Muscle layer of duodenum (tissue), 2 donors: ENCODE data around the gene ANGPTL1.

ENCODE experiments used
- H3K27ac ChIP-seq: one replicate; pipeline ENCODE4 v1.7.0; 2013; ENCODE audit warnings: mild to moderate bottlenecking, low read length
- H3K27me3 ChIP-seq: one replicate; pipeline ENCODE4 v1.7.0; 2013; ENCODE audit warnings: low read depth, mild to moderate bottlenecking, control low read depth, low read length
- H3K36me3 ChIP-seq, 2 donors: one replicate each; pipeline ENCODE4 v1.7.0; 2013; ENCODE audit warnings: low read length in 2 of 2, control low read depth in 1 of 2, mild to moderate bottlenecking in 1 of 2; ENCODE audit not compliant: insufficient read depth in 2 of 2, control insufficient read depth in 1 of 2
- H3K4me1 ChIP-seq, 2 donors: one replicate each; pipeline ENCODE4 v1.7.0; 2013; ENCODE audit warnings: low read length in 2 of 2, mild to moderate bottlenecking in 2 of 2, control low read depth in 1 of 2, moderate library complexity in 1 of 2; ENCODE audit not compliant: insufficient read depth in 2 of 2, control insufficient read depth in 1 of 2
- H3K4me3 ChIP-seq, 2 donors: one replicate each; pipeline ENCODE4 v1.7.0; 2013; ENCODE audit warnings: low read length in 2 of 2, low read depth in 1 of 2, mild to moderate bottlenecking in 1 of 2
- H3K9me3 ChIP-seq, 2 donors: one replicate each; pipeline ENCODE4 v1.7.0; 2013; ENCODE audit warnings: low read length in 2 of 2, control low read depth in 1 of 2, mild to moderate bottlenecking in 1 of 2; ENCODE audit not compliant: control insufficient read depth in 1 of 2
- donor health status: healthy.

Gene ANGPTL1

GRCh38 chr1:178895928-178896327, 25.1 kb upstream of the ANGPTL1 start:
- Histone ChIP-seq H3K36me3 (peaks cover 4 to 6% of the 10 kb centered on the region in 2 donors), H3K4me3 (no peak overlapping the region), H3K9me3 (no peaks in the 10 kb centered on the region), H3K27me3 (no peaks in the 10 kb centered on the region), H3K27ac (no peak overlapping the region), H3K4me1 (no peaks in the 10 kb centered on the region)

- H3K4me1 ChIP-seq: peaks cover 0 to 3% of the 10 kb centered on the region in 2 donors
- no peaks in the 10 kb centered on the region for H3K27me3 ChIP-seq
- H3K27ac ChIP-seq: no peak overlapping the region
- no peak overlapping the region for H3K4me3 ChIP-seq
- H3K9me3 ChIP-seq: no peaks in the 10 kb centered on the region
- H3K36me3 ChIP-seq: peaks cover 9 to 11% of the 10 kb centered on the region in 2 donors
Measured at GRCh38 chr1:178886551-178886950, 15.7 kb upstream of the ANGPTL1 start.

GRCh38 chr1:178885869-178886268, 15.0 kb upstream of the ANGPTL1 start:
- peaks cover 9 to 11% of the 10 kb centered on the region in 2 donors for H3K36me3 ChIP-seq
- no peak overlapping the region for H3K4me3 ChIP-seq
- H3K4me1 ChIP-seq: peaks cover 0 to 3% of the 10 kb centered on the region in 2 donors
- no peak overlapping the region for H3K27ac ChIP-seq
- no peaks in the 10 kb centered on the region for H3K9me3 ChIP-seq
- H3K27me3 ChIP-seq: no peaks in the 10 kb centered on the region

DNA sequence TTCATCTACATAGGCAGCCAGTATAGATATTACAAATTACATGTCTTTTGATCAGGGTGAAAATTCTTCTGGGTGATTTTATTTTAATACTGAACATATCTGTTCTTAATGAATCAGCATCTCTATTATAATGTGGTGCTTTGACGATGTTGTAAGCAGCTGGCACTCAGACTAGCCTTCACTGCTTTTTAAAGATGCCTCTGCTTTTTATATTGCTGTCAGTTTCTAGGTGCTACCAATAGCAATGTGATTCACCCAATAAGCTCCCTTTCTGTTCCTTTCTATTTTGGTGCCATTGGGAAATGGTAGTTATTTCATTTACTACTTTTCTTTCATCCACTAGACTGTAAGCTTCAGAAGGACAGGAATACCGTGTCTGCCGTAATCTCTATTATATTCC, 11.1 kb upstream of the ANGPTL1 start:
- no peak overlapping the region for H3K27ac ChIP-seq
- H3K36me3 ChIP-seq: peaks cover 0 to 16% of the 10 kb centered on the region in 2 donors
- H3K9me3 ChIP-seq: no peaks in the 10 kb centered on the region
- H3K4me3 ChIP-seq: no peak overlapping the region
- peaks cover 0 to 3% of the 10 kb centered on the region in 2 donors for H3K4me1 ChIP-seq
- no peaks in the 10 kb centered on the region for H3K27me3 ChIP-seq

DNA sequence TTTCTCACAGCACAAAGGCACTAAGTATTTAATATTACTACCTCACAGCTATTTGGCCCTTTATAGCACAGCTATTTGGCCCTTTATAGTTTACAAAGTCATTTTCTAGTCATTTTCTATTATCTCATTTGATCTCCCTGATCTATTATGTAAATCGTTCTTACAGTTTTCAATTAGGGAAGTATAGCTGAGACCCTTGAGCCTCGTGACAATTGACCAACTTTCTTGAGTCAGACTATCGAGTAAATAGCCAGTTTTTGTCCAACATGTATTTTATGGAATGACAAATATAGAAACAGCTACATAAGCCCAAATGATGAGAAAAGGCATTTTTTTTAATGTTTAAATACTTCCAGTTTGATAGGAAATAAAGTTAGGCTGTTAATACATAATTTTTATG, 7.0 kb upstream of the ANGPTL1 start:
- Histone ChIP-seq H3K4me1 (peaks cover 0 to 3% of the 10 kb centered on the region in 2 donors), H3K36me3 (peaks cover 0 to 5% of the 10 kb centered on the region in 2 donors), H3K27me3 (no peaks in the 10 kb centered on the region), H3K27ac (no peak overlapping the region), H3K4me3 (no peak overlapping the region), H3K9me3 (no peaks in the 10 kb centered on the region)

DNA sequence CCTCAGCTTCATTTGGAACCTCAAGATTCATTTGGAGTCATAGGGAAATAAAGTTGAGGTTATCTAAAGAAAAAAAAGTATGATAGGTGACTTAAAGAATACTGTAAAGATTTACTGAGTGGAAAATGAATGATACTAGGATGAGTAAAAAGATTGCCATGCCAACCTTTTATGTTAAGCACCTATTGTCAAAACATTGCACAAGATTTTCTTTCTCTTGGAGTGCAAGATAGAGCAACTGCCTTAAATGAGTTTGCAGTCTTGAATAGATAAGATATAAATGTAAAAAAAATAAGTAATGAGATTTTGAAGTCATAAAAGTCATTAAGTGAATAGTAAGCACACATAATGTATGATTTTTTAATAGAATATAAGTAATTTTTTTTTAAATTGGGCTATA, 5.1 kb upstream of the ANGPTL1 start:
- H3K27me3 ChIP-seq: no peaks in the 10 kb centered on the region
- no peak overlapping the region for H3K27ac ChIP-seq
- H3K4me3 ChIP-seq: no peak overlapping the region
- peaks cover 0 to 5% of the 10 kb centered on the region in 2 donors for H3K36me3 ChIP-seq
- H3K9me3 ChIP-seq: no peaks in the 10 kb centered on the region
- H3K4me1 ChIP-seq: peaks cover 8 to 13% of the 10 kb centered on the region in 2 donors

- no peak overlapping the region for H3K27ac ChIP-seq
- no peaks in the 10 kb centered on the region for H3K27me3 ChIP-seq
- no peak overlapping the region for H3K4me3 ChIP-seq
- peaks cover 0 to 5% of the 10 kb centered on the region in 2 donors for H3K36me3 ChIP-seq
- peaks cover 8 to 13% of the 10 kb centered on the region in 2 donors for H3K4me1 ChIP-seq
- no peaks in the 10 kb centered on the region for H3K9me3 ChIP-seq
Measured at GRCh38 chr1:178874966-178875365, 4.1 kb upstream of the ANGPTL1 start.

GRCh38 chr1:178871551-178872320, 859 bp upstream of the ANGPTL1 start:
- Histone ChIP-seq H3K9me3 (no peaks in the 10 kb centered on the region), H3K27me3 (no peaks in the 10 kb centered on the region), H3K36me3 (no peaks in the 10 kb centered on the region), H3K27ac (peak overlapping the region; percentile 65), H3K4me1 (peaks cover 8 to 13% of the 10 kb centered on the region in 2 donors), H3K4me3 (peak overlapping the region; percentile 35 to 87)

GRCh38 chr1:178870221-178870620, 656 bp downstream of the ANGPTL1 start:
- Histone ChIP-seq H3K27ac (peak overlapping the region; percentile 86), H3K36me3 (peaks cover 0 to 2% of the 10 kb centered on the region in 2 donors), H3K4me1 (peaks cover 10 to 13% of the 10 kb centered on the region in 2 donors), H3K9me3 (no peaks in the 10 kb centered on the region), H3K4me3 (peak overlapping the region; percentile 65 to 87), H3K27me3 (no peaks in the 10 kb centered on the region)

DNA sequence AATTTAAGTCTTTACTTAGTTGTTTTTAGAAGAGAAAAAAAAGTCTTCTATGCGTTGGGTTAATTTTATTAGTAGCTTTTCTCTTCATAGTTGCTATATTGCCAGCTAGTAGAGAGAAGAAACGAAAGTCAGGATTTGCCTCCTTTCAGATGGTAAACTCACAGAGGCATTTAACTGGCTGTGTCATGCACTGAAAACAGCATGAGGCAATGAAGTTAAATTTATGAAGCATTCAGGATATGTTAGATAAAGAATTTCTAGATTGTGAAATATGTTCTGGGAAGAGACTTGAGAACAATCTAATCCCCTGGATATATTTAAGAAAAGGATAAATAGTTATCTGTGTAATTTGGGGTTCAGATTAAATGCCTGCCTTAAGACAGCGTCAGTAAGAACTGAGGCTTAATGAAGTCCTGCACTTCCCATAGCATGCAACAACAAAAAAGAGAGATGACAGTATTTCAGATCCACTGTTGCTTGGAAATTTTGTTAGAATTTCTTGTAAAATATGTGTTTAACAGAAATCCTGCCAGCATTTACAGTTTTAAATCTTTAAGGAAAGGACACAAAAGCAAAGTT, 1.7 kb downstream of the ANGPTL1 start:
- peaks cover 0 to 7% of the 10 kb centered on the region in 2 donors for H3K36me3 ChIP-seq
- no peaks in the 10 kb centered on the region for H3K27me3 ChIP-seq
- H3K9me3 ChIP-seq: no peaks in the 10 kb centered on the region
- H3K4me3 ChIP-seq: peak overlapping the region; percentile 65 to 87
- peak overlapping the region; percentile 86 for H3K27ac ChIP-seq
- peaks cover 13 to 20% of the 10 kb centered on the region in 2 donors for H3K4me1 ChIP-seq

DNA sequence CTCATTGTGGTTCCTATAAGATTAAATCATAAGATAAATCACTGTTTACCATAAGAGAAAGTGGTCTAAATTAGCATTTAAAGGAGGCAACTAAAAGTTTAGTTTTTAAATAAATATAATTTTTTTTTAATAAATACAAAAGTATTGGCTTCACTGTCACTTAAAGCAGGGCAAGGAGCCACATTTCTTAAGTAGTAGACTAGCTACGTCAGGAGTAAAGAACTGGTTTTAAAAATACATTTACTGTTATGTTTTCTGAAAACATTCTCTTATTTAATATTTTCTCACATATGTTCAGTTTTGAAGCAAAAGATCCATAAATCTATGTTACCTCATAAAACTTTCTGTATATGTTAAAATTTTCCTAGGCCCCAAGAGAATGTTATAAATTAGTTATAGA, 2.2 kb downstream of the ANGPTL1 start:
- Histone ChIP-seq H3K27me3 (no peaks in the 10 kb centered on the region), H3K27ac (peak overlapping the region; percentile 86), H3K36me3 (peaks cover 0 to 7% of the 10 kb centered on the region in 2 donors), H3K4me1 (peaks cover 13 to 25% of the 10 kb centered on the region in 2 donors), H3K4me3 (peak overlapping the region; percentile 65 to 87), H3K9me3 (no peaks in the 10 kb centered on the region)
